ENCODE data around the gene TADA2B. TPM values are rescaled to one million over a fixed set of nuclear protein-coding genes. Genes with fewer than 3 reads are reported as not detected.

The TADA2B gene
- 37.5 TPM for total RNA-seq

GRCh38 chr4:7043284-7044136, at the start of gene TADA2B:
Gene TADA2B, plus strand, starts transcription at chr4:7043372. Its CDS starts 208 bp downstream, at chr4:7043580.
- Histone ChIP-seq H3K9me3 (ENCODE audit: low read depth, low read length) (no peaks in the 10 kb centered on the region), H3K27me3 (ENCODE audit: insufficient read depth, low read length) (no peaks in the 10 kb centered on the region), H3K4me3 (ENCODE audit: low read length) (peak within 1 kb of the TSS; percentile 89), H3K4me1 (ENCODE audit: insufficient read depth, low read length) (peaks cover 63% of the 10 kb centered on the region)

- Histone ChIP-seq H3K4me1 (ENCODE audit: insufficient read depth, low read length) (peaks cover 45% of the 10 kb centered on the region), H3K9me3 (ENCODE audit: low read depth, low read length) (no peaks in the 10 kb centered on the region), H3K4me3 (ENCODE audit: low read length) (no peak overlapping the region), H3K27me3 (ENCODE audit: insufficient read depth, low read length) (no peaks in the 10 kb centered on the region)
These were observed 46.7 kb upstream of the TADA2B start for GRCh38 chr4:6996481-6996880.

GRCh38 chr4:6999172-7000086, 43.7 kb upstream of the TADA2B start:
- Histone ChIP-seq H3K4me3 (ENCODE audit: low read length) (no peak overlapping the region), H3K27me3 (ENCODE audit: insufficient read depth, low read length) (no peaks in the 10 kb centered on the region), H3K9me3 (ENCODE audit: low read depth, low read length) (no peaks in the 10 kb centered on the region), H3K4me1 (ENCODE audit: insufficient read depth, low read length) (peaks cover 24% of the 10 kb centered on the region)

- H3K27me3 ChIP-seq (ENCODE audit: insufficient read depth, low read length) = no peaks in the 10 kb centered on the region
- no peaks in the 10 kb centered on the region for H3K9me3 ChIP-seq (ENCODE audit: low read depth, low read length)
- no peak overlapping the region for H3K4me3 ChIP-seq (ENCODE audit: low read length)
- H3K4me1 ChIP-seq (ENCODE audit: insufficient read depth, low read length) = peaks cover 24% of the 10 kb centered on the region
These were observed 42.6 kb upstream of the TADA2B start for GRCh38 chr4:7000421-7001176.

GRCh38 chr4:7001271-7001670, 41.9 kb upstream of the TADA2B start:
- Histone ChIP-seq H3K4me1 (ENCODE audit: insufficient read depth, low read length) (peaks cover 24% of the 10 kb centered on the region), H3K9me3 (ENCODE audit: low read depth, low read length) (no peaks in the 10 kb centered on the region), H3K27me3 (ENCODE audit: insufficient read depth, low read length) (no peaks in the 10 kb centered on the region), H3K4me3 (ENCODE audit: low read length) (no peak overlapping the region)

GRCh38 chr4:7002336-7002735, 40.8 kb upstream of the TADA2B start:
- H3K4me1 ChIP-seq (ENCODE audit: insufficient read depth, low read length) = peaks cover 24% of the 10 kb centered on the region
- H3K4me3 ChIP-seq (ENCODE audit: low read length) = no peak overlapping the region
- no peaks in the 10 kb centered on the region for H3K9me3 ChIP-seq (ENCODE audit: low read depth, low read length)
- H3K27me3 ChIP-seq (ENCODE audit: insufficient read depth, low read length) = no peaks in the 10 kb centered on the region

GRCh38 chr4:7003176-7003878, 39.8 kb upstream of the TADA2B start:
- Histone ChIP-seq H3K9me3 (ENCODE audit: low read depth, low read length) (no peaks in the 10 kb centered on the region), H3K27me3 (ENCODE audit: insufficient read depth, low read length) (no peaks in the 10 kb centered on the region), H3K4me1 (ENCODE audit: insufficient read depth, low read length) (peaks cover 17% of the 10 kb centered on the region), H3K4me3 (ENCODE audit: low read length) (no peak overlapping the region)

GRCh38 chr4:7003879-7004240, 39.3 kb upstream of the TADA2B start:
- Histone ChIP-seq H3K27me3 (ENCODE audit: insufficient read depth, low read length) (no peaks in the 10 kb centered on the region), H3K9me3 (ENCODE audit: low read depth, low read length) (no peaks in the 10 kb centered on the region), H3K4me1 (ENCODE audit: insufficient read depth, low read length) (peaks cover 11% of the 10 kb centered on the region), H3K4me3 (ENCODE audit: low read length) (no peak overlapping the region)

GRCh38 chr4:7004331-7004730, 38.8 kb upstream of the TADA2B start:
- Histone ChIP-seq H3K4me3 (ENCODE audit: low read length) (no peak overlapping the region), H3K27me3 (ENCODE audit: insufficient read depth, low read length) (no peaks in the 10 kb centered on the region), H3K4me1 (ENCODE audit: insufficient read depth, low read length) (peaks cover 7% of the 10 kb centered on the region), H3K9me3 (ENCODE audit: low read depth, low read length) (no peaks in the 10 kb centered on the region)

GRCh38 chr4:7005571-7005970, 37.6 kb upstream of the TADA2B start:
- Histone ChIP-seq H3K4me1 (ENCODE audit: insufficient read depth, low read length) (no peaks in the 10 kb centered on the region), H3K9me3 (ENCODE audit: low read depth, low read length) (no peaks in the 10 kb centered on the region), H3K27me3 (ENCODE audit: insufficient read depth, low read length) (no peaks in the 10 kb centered on the region), H3K4me3 (ENCODE audit: low read length) (no peak overlapping the region)

GRCh38 chr4:7006411-7006810, 36.8 kb upstream of the TADA2B start:
- Histone ChIP-seq H3K4me1 (ENCODE audit: insufficient read depth, low read length) (no peaks in the 10 kb centered on the region), H3K9me3 (ENCODE audit: low read depth, low read length) (no peaks in the 10 kb centered on the region), H3K27me3 (ENCODE audit: insufficient read depth, low read length) (no peaks in the 10 kb centered on the region), H3K4me3 (ENCODE audit: low read length) (no peak overlapping the region)

- H3K27me3 ChIP-seq (ENCODE audit: insufficient read depth, low read length) = no peaks in the 10 kb centered on the region
- H3K4me3 ChIP-seq (ENCODE audit: low read length) = no peak overlapping the region
- H3K9me3 ChIP-seq (ENCODE audit: low read depth, low read length) = no peaks in the 10 kb centered on the region
- no peaks in the 10 kb centered on the region for H3K4me1 ChIP-seq (ENCODE audit: insufficient read depth, low read length)
These were observed 35.8 kb upstream of the TADA2B start for GRCh38 chr4:7007142-7007907.

GRCh38 chr4:7007944-7008343, 35.2 kb upstream of the TADA2B start:
- Histone ChIP-seq H3K4me1 (ENCODE audit: insufficient read depth, low read length) (no peaks in the 10 kb centered on the region), H3K27me3 (ENCODE audit: insufficient read depth, low read length) (no peaks in the 10 kb centered on the region), H3K4me3 (ENCODE audit: low read length) (no peak overlapping the region), H3K9me3 (ENCODE audit: low read depth, low read length) (no peaks in the 10 kb centered on the region)

- no peak overlapping the region for H3K4me3 ChIP-seq (ENCODE audit: low read length)
- no peaks in the 10 kb centered on the region for H3K4me1 ChIP-seq (ENCODE audit: insufficient read depth, low read length)
- no peaks in the 10 kb centered on the region for H3K9me3 ChIP-seq (ENCODE audit: low read depth, low read length)
- H3K27me3 ChIP-seq (ENCODE audit: insufficient read depth, low read length) = no peaks in the 10 kb centered on the region
These were observed 33.6 kb upstream of the TADA2B start for GRCh38 chr4:7009564-7009963.

All from mononuclear cell (primary cell).